Testis (tissue), 3 donors: ENCODE data around the gene KCNJ18. TPM values are rescaled to one million over a fixed set of nuclear protein-coding genes. Genes with fewer than 3 reads are reported as not detected.
"Not testable (repeated sequence)": the region's sequence is repeated elsewhere in the genome, so short reads cannot be mapped to it uniquely, and the experiment has no call there.

Source experiments
- DNase-seq: peaks from one replicate; pipeline ENCODE4 v3.0.0-alpha.2; 2019
- H3K27ac ChIP-seq, 2 donors: fragments of 200-600 bp; sonication (generic); one replicate each; pipeline ENCODE4 v1.5.1; 2019
- H3K27me3 ChIP-seq: fragments of 200-600 bp; sonication (generic); one replicate; pipeline ENCODE4 v1.5.1; 2019
- H3K36me3 ChIP-seq: fragments of 200-600 bp; sonication (generic); one replicate; pipeline ENCODE4 v1.5.1; 2017; ENCODE audit warnings: low read depth; ENCODE audit errors: missing control alignments
- H3K4me1 ChIP-seq: fragments of 200-600 bp; sonication (generic); one replicate; pipeline ENCODE4 v1.5.1; 2019
- H3K4me3 ChIP-seq, 2 donors: fragments of 200-600 bp; sonication (generic); one replicate each; pipeline ENCODE4 v1.5.1; 2017 to 2019
- H3K9me3 ChIP-seq: fragments of 200-600 bp; sonication (generic); one replicate; pipeline ENCODE4 v1.5.1; 2017
- CTCF ChIP-seq, 3 experiments: fragments of 450-650 bp in 2 of 3; fragments of 200-600 bp in 1 of 3; sonication (generic) in 1 of 3; IDR thresholded peaks; one replicate each; pipeline ENCODE4 v1.5.1; 2016 to 2019; ENCODE audit warnings: antibody characterized with exemption in 3 of 3, mild to moderate bottlenecking in 2 of 3, moderate library complexity in 1 of 3
- POLR2A ChIP-seq: fragments of 450-650 bp; IDR thresholded peaks from one replicate; pipeline ENCODE4 v1.6.1; 2017; ENCODE audit warnings: antibody characterized with exemption, mild to moderate bottlenecking, moderate library complexity
- WGBS, 2 donors: methylation state at CpG; one replicate each; pipeline ENCODE4 v1.1.5; 2018; 5-methylcytosine and 5-hydroxymethylcytosine counted together
- intact Hi-C: fragments of 100-400 bp; cut with DNase I; formaldehyde crosslinking; loops from one replicate; pipeline ENCODE4 v1.15.1; 2023; ENCODE audit warnings: low total_unique reads
- polyA plus RNA-seq: library from polyadenylated mRNA; stranded (reverse); fragments of 350-450 nt; fragmentation: Illumina TruSeq; extraction: RNeasy Lipid Tissue Mini Kit (QIAGEN cat#74804); gene quantifications from one replicate; pipeline ENCODE4 v1.2.3, GENCODE V29; 2014; ENCODE audit warnings: low read depth, low replicate concordance; ENCODE audit not compliant: insufficient read depth
- total RNA-seq, 2 donors: library from RNA; depleted of rRNA; stranded (reverse); fragments of >200 nt; gene quantifications; one replicate each; pipeline ENCODE4 v1.2.3, GENCODE V29; 2016

Gene KCNJ18
- total and polyA plus RNA-seq, 3 donors from 2014 or later = 0.55 to 1.0 (median 0.68) TPM

DNA sequence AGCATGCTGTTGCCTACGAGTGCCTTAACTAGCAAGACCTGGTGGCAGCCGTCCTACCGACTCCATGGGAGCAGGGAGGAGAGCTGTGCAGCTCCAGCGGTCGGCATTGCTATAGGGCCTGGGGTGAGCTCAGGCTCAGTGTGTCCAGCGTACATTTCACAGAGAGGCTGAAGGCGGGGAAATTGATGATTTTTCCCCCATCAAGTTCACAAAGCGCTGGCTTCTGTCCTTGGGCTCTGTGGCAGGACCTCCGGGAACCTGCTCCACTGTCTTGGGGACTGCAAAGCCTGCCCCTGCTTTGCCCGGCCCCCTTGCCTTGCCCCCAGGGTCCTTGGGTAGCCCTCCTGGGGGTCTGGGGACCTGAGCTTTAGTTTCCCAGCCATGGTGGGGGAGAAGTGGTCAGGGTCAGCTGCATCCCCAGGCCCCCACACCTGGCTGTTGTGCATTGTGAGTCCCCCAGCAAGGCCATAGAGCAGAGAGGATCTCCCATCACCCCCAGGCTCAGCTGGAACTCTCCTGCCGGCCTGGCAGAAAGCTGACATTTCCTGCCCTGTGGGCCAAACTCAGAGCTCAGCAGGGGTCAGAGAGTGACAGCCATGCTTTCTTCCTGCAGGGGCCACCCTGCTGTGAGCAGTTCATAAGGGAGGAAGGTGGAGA lies 3.9 kb upstream of the KCNJ18 start:
- TF ChIP-seq POLR2A = no peak
- no peak for TF ChIP-seq CTCF (IDR thresholded peaks at IDR 0.05)
- Histone ChIP-seq H3K9me3 (no peaks in the 10 kb centered on the region), H3K27me3 (no peaks in the 10 kb centered on the region), H3K4me3 (no peak overlapping the region), H3K27ac (no peak overlapping the region), H3K36me3 (no peaks in the 10 kb centered on the region), H3K4me1 (no peaks in the 10 kb centered on the region)
- no peak for DNase-seq
- intact Hi-C loops = no loop called here
- WGBS, 2 donors = 75 to 84% methylated on average over 5 to 11 of the region's 11 CpGs

GRCh38 chr17:21689604-21690003 lies 2.7 kb upstream of the KCNJ18 start:
- intact Hi-C loops = no loop called here
- H3K4me3 ChIP-seq = no peak overlapping the region
- TF ChIP-seq CTCF (IDR thresholded peaks at IDR 0.05) (no peak), POLR2A (no peak)
- DNase-seq = peak; percentile 61
- H3K36me3 ChIP-seq = no peaks in the 10 kb centered on the region
- no peaks in the 10 kb centered on the region for H3K27me3 ChIP-seq
- no peaks in the 10 kb centered on the region for H3K4me1 ChIP-seq
- H3K9me3 ChIP-seq = no peaks in the 10 kb centered on the region
- 70 to 72% methylated on average over 7 of the region's 7 CpGs for WGBS, 2 donors
- no peak overlapping the region for H3K27ac ChIP-seq

DNA sequence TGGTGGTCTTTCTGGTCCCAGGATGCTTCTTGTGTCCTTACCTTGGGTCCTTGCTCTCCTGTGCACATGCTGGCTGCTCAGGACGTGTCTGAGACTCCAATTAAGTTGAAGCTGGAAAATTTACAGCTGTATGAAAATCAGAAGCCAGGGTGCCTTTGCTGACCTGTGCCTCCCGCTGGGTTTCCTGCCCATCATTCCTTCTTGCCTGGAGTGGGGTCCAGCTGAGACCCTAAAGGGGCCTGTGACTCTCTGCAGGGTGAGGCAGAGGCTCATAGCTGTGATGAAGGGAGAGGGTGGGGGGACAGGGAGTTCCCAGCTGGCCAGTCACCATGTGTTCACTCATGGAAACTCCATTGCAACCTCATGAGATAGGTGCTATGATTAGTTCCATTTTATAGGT lies 1.5 kb upstream of the KCNJ18 start:
- intact Hi-C loops = not testable (repeated sequence)
- WGBS, 2 donors = 63 to 68% methylated on average over 2 of the region's 2 CpGs

DNA sequence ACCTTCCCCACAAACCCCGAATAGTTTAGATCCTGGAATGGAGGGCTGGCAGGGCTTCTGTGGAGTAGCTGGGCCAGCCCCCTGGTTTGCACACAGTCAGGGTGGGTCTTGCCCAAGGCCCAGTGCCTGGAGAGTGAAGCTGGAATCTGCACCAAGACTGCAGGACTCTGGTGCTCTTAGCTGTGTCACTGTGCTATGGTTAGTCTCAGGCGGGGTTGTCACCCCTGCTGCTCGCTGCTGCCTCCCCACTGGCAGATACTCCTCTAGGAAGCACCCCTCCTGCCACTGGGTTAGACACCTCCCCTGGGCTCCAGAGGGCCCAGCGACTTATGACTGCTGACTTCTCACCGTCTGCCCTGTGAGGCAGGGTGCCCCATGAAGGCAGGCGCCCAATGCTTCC lies 842 bp upstream of the KCNJ18 start:
- H3K9me3 ChIP-seq, H3K27ac ChIP-seq, H3K4me3 ChIP-seq, H3K4me1 ChIP-seq, DNase-seq, H3K27me3 ChIP-seq, H3K36me3 ChIP-seq, intact Hi-C loops: not testable (repeated sequence)
- WGBS, 2 donors = 93 to 94% methylated on average over 1 to 6 of the region's 6 CpGs

More for the DNA sequence above, 1.5 kb upstream of the KCNJ18 start:
- not testable (repeated sequence) for H3K36me3 ChIP-seq, H3K4me3 ChIP-seq, H3K9me3 ChIP-seq, H3K27ac ChIP-seq, H3K27me3 ChIP-seq, DNase-seq, H3K4me1 ChIP-seq

DNA sequence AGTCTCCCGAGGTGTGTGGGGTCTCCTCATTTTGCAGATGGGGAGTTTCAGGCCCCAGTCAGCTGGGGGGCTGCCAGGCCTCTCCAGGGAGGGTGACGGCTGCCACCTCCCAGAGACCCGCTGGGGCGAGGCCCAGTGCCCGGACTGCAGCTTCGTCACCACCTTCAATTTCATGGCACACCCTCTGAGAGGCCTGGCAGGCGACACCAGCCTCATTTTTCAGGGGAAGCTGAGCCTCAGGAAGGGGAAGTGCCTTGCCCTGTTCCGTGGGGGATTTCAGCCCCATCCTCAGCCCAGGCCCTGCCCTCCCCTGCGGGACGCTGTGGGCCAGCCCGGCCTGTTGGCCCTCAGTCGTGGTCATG lies 362 bp downstream of the KCNJ18 start:
- H3K27ac ChIP-seq, H3K4me3 ChIP-seq, DNase-seq, H3K36me3 ChIP-seq, intact Hi-C loops, H3K4me1 ChIP-seq, H3K9me3 ChIP-seq, H3K27me3 ChIP-seq: not testable (repeated sequence)
- WGBS, 2 donors = 80 to 93% methylated on average over 5 to 8 of the region's 12 CpGs

GRCh38 chr17:21693391-21693796 lies 1.1 kb downstream of the KCNJ18 start:
- H3K4me1 ChIP-seq, intact Hi-C loops, DNase-seq, H3K27me3 ChIP-seq, H3K4me3 ChIP-seq, H3K36me3 ChIP-seq, H3K27ac ChIP-seq, H3K9me3 ChIP-seq: not testable (repeated sequence)
- 58 to 67% methylated on average over 5 to 6 of the region's 6 CpGs for WGBS, 2 donors

DNA sequence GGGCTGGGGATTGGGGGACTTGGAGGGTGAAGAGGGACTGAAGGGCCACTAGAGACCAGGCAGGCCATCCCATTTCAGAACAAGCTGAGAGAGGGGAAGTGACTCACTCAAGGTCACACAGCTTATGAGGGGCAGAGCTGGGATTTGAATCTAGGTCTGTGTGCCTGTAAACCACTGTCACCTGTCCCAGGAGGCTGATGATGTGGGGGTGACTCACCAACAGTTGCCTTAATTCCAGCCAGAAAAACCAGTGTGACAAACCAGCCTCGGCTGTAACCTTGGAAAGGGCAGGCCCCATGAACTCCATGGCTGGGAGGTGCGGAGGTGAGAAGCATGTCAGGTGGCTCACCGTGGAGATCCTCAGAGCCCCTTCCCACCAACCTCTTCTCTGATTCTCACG lies 1.6 kb downstream of the KCNJ18 start:
- H3K9me3 ChIP-seq, intact Hi-C loops, H3K27ac ChIP-seq, H3K4me3 ChIP-seq, DNase-seq, H3K36me3 ChIP-seq, H3K27me3 ChIP-seq, H3K4me1 ChIP-seq: not testable (repeated sequence)
- 79% methylated on average over 4 of the region's 4 CpGs; no CpG with 5 or more reads in 1 of the 2 donors for WGBS, 2 donors

- 88 to 100% methylated on average over 1 to 3 of the region's 3 CpGs for WGBS, 2 donors
- DNase-seq, intact Hi-C loops: not testable (repeated sequence)
Measured at GRCh38 chr17:21696227-21696626, 3.9 kb downstream of the KCNJ18 start.

GRCh38 chr17:21696842-21697507 lies 4.7 kb downstream of the KCNJ18 start:
- DNase-seq, intact Hi-C loops: not testable (repeated sequence)
- WGBS, 2 donors = 68 to 73% methylated on average over 7 of the region's 7 CpGs

More at GRCh38 chr17:21696227-21696626, 3.9 kb downstream of the KCNJ18 start:
- H3K27ac ChIP-seq, H3K4me3 ChIP-seq, H3K27me3 ChIP-seq, H3K36me3 ChIP-seq, H3K4me1 ChIP-seq, H3K9me3 ChIP-seq: not testable (repeated sequence)

GRCh38 chr17:21697508-21697860 lies 5.2 kb downstream of the KCNJ18 start:
- H3K9me3 ChIP-seq, H3K4me1 ChIP-seq, H3K27ac ChIP-seq, H3K36me3 ChIP-seq, H3K27me3 ChIP-seq, H3K4me3 ChIP-seq, intact Hi-C loops, DNase-seq: not testable (repeated sequence)
- 38 to 45% methylated on average over 1 of the region's 1 CpG for WGBS, 2 donors

More at GRCh38 chr17:21696842-21697507, 4.7 kb downstream of the KCNJ18 start:
- not testable (repeated sequence) for H3K9me3 ChIP-seq, H3K4me3 ChIP-seq, H3K27me3 ChIP-seq, H3K4me1 ChIP-seq, H3K36me3 ChIP-seq, H3K27ac ChIP-seq
